ENCODE results near the gene LRRC15.

LRRC15 gene

GRCh38 chr3:194375473-194376240 lies 6.1 kb upstream of the LRRC15 start:
- no peaks in the 10 kb centered on the region for H3K36me3 ChIP-seq (ENCODE audit: control insufficient read depth, insufficient read depth, low read length)
- WGBS, 2 experiments (ENCODE audit: insufficient coverage in 2 of 2) = 49 to 60% methylated on average over 12 of the region's 15 CpGs
- no peak overlapping the region for H3K4me3 ChIP-seq (ENCODE audit: extremely low read depth, insufficient read depth, low read length, poor library complexity, severe bottlenecking)
- H3K27ac ChIP-seq (ENCODE audit: low read depth, low read length, severe bottlenecking) = peak overlapping the region; percentile 57
- H3K9me3 ChIP-seq (ENCODE audit: control insufficient read depth, low read length) = peaks cover 3% of the 10 kb centered on the region
- H3K4me1 ChIP-seq (ENCODE audit: control insufficient read depth, insufficient read depth, low read length, poor library complexity, severe bottlenecking) = peaks cover 6% of the 10 kb centered on the region

GRCh38 chr3:194374935-194375334 lies 5.4 kb upstream of the LRRC15 start:
- WGBS, 2 experiments (ENCODE audit: insufficient coverage in 2 of 2) = 84 to 86% methylated on average over 7 of the region's 10 CpGs
- Histone ChIP-seq H3K9me3 (ENCODE audit: control insufficient read depth, low read length) (peaks cover 3% of the 10 kb centered on the region), H3K36me3 (ENCODE audit: control insufficient read depth, insufficient read depth, low read length) (no peaks in the 10 kb centered on the region), H3K4me1 (ENCODE audit: control insufficient read depth, insufficient read depth, low read length, poor library complexity, severe bottlenecking) (peaks cover 13% of the 10 kb centered on the region), H3K4me3 (ENCODE audit: extremely low read depth, insufficient read depth, low read length, poor library complexity, severe bottlenecking) (no peak overlapping the region), H3K27ac (ENCODE audit: low read depth, low read length, severe bottlenecking) (no peak overlapping the region)

- 65 to 88% methylated on average over 4 to 8 of the region's 8 CpGs for WGBS, 2 experiments (ENCODE audit: insufficient coverage in 2 of 2)
Observed at GRCh38 chr3:194373899-194374298, 4.4 kb upstream of the LRRC15 start.

GRCh38 chr3:194373028-194373427 lies 3.5 kb upstream of the LRRC15 start:
- H3K4me3 ChIP-seq (ENCODE audit: extremely low read depth, insufficient read depth, low read length, poor library complexity, severe bottlenecking) = no peak overlapping the region
- no peaks in the 10 kb centered on the region for H3K36me3 ChIP-seq (ENCODE audit: control insufficient read depth, insufficient read depth, low read length)
- no peak overlapping the region for H3K27ac ChIP-seq (ENCODE audit: low read depth, low read length, severe bottlenecking)
- H3K4me1 ChIP-seq (ENCODE audit: control insufficient read depth, insufficient read depth, low read length, poor library complexity, severe bottlenecking) = peaks cover 32% of the 10 kb centered on the region
- H3K9me3 ChIP-seq (ENCODE audit: control insufficient read depth, low read length) = peaks cover 3% of the 10 kb centered on the region
- 93% methylated on average over 9 to 14 of the region's 14 CpGs for WGBS, 2 experiments (ENCODE audit: insufficient coverage in 2 of 2)

More at GRCh38 chr3:194373899-194374298, 4.4 kb upstream of the LRRC15 start:
- Histone ChIP-seq H3K27ac (ENCODE audit: low read depth, low read length, severe bottlenecking) (no peak overlapping the region), H3K4me1 (ENCODE audit: control insufficient read depth, insufficient read depth, low read length, poor library complexity, severe bottlenecking) (peaks cover 23% of the 10 kb centered on the region), H3K4me3 (ENCODE audit: extremely low read depth, insufficient read depth, low read length, poor library complexity, severe bottlenecking) (no peak overlapping the region), H3K36me3 (ENCODE audit: control insufficient read depth, insufficient read depth, low read length) (no peaks in the 10 kb centered on the region), H3K9me3 (ENCODE audit: control insufficient read depth, low read length) (peaks cover 3% of the 10 kb centered on the region)

GRCh38 chr3:194370753-194371152 lies 1.2 kb upstream of the LRRC15 start:
- WGBS, 2 experiments (ENCODE audit: insufficient coverage in 2 of 2) = 73 to 87% methylated on average over 6 to 9 of the region's 10 CpGs
- no peak overlapping the region for H3K27ac ChIP-seq (ENCODE audit: low read depth, low read length, severe bottlenecking)

GRCh38 chr3:194368918-194369317 lies 625 bp downstream of the LRRC15 start:
- Histone ChIP-seq H3K4me3 (ENCODE audit: extremely low read depth, insufficient read depth, low read length, poor library complexity, severe bottlenecking) (no peak overlapping the region), H3K36me3 (ENCODE audit: control insufficient read depth, insufficient read depth, low read length) (no peaks in the 10 kb centered on the region), H3K4me1 (ENCODE audit: control insufficient read depth, insufficient read depth, low read length, poor library complexity, severe bottlenecking) (peaks cover 47% of the 10 kb centered on the region), H3K27ac (ENCODE audit: low read depth, low read length, severe bottlenecking) (no peak overlapping the region), H3K9me3 (ENCODE audit: control insufficient read depth, low read length) (no peaks in the 10 kb centered on the region)
- 87% methylated on average over 6 of the region's 6 CpGs for WGBS, 2 experiments (ENCODE audit: insufficient coverage in 2 of 2)

More at GRCh38 chr3:194370753-194371152, 1.2 kb upstream of the LRRC15 start:
- no peaks in the 10 kb centered on the region for H3K36me3 ChIP-seq (ENCODE audit: control insufficient read depth, insufficient read depth, low read length)
- no peaks in the 10 kb centered on the region for H3K9me3 ChIP-seq (ENCODE audit: control insufficient read depth, low read length)
- H3K4me1 ChIP-seq (ENCODE audit: control insufficient read depth, insufficient read depth, low read length, poor library complexity, severe bottlenecking) = peaks cover 38% of the 10 kb centered on the region
- no peak overlapping the region for H3K4me3 ChIP-seq (ENCODE audit: extremely low read depth, insufficient read depth, low read length, poor library complexity, severe bottlenecking)

- Histone ChIP-seq H3K4me1 (ENCODE audit: control insufficient read depth, insufficient read depth, low read length, poor library complexity, severe bottlenecking) (peaks cover 47% of the 10 kb centered on the region), H3K9me3 (ENCODE audit: control insufficient read depth, low read length) (no peaks in the 10 kb centered on the region), H3K27ac (ENCODE audit: low read depth, low read length, severe bottlenecking) (no peak overlapping the region), H3K36me3 (ENCODE audit: control insufficient read depth, insufficient read depth, low read length) (no peaks in the 10 kb centered on the region), H3K4me3 (ENCODE audit: extremely low read depth, insufficient read depth, low read length, poor library complexity, severe bottlenecking) (no peak overlapping the region)
- WGBS, 2 experiments (ENCODE audit: insufficient coverage in 2 of 2) = 59 to 73% methylated on average over 15 to 18 of the region's 18 CpGs
Observed at GRCh38 chr3:194367992-194368841, 1.3 kb downstream of the LRRC15 start.

GRCh38 chr3:194365978-194366490 lies 3.5 kb downstream of the LRRC15 start:
- Histone ChIP-seq H3K4me3 (ENCODE audit: extremely low read depth, insufficient read depth, low read length, poor library complexity, severe bottlenecking) (no peak overlapping the region), H3K4me1 (ENCODE audit: control insufficient read depth, insufficient read depth, low read length, poor library complexity, severe bottlenecking) (peaks cover 47% of the 10 kb centered on the region), H3K27ac (ENCODE audit: low read depth, low read length, severe bottlenecking) (no peak overlapping the region), H3K36me3 (ENCODE audit: control insufficient read depth, insufficient read depth, low read length) (no peaks in the 10 kb centered on the region), H3K9me3 (ENCODE audit: control insufficient read depth, low read length) (no peaks in the 10 kb centered on the region)
- WGBS, 2 experiments (ENCODE audit: insufficient coverage in 2 of 2) = 91 to 95% methylated on average over 7 to 11 of the region's 12 CpGs

- Histone ChIP-seq H3K27ac (ENCODE audit: low read depth, low read length, severe bottlenecking) (peak overlapping the region; percentile 82), H3K4me1 (ENCODE audit: control insufficient read depth, insufficient read depth, low read length, poor library complexity, severe bottlenecking) (peaks cover 44% of the 10 kb centered on the region), H3K4me3 (ENCODE audit: extremely low read depth, insufficient read depth, low read length, poor library complexity, severe bottlenecking) (no peak overlapping the region), H3K36me3 (ENCODE audit: control insufficient read depth, insufficient read depth, low read length) (no peaks in the 10 kb centered on the region), H3K9me3 (ENCODE audit: control insufficient read depth, low read length) (no peaks in the 10 kb centered on the region)
- 80 to 100% methylated on average over 3 to 5 of the region's 6 CpGs for WGBS, 2 experiments (ENCODE audit: insufficient coverage in 2 of 2)
Observed at GRCh38 chr3:194365526-194365925, 4.0 kb downstream of the LRRC15 start.

GRCh38 chr3:194364652-194365434 lies 4.7 kb downstream of the LRRC15 start:
- H3K4me1 ChIP-seq (ENCODE audit: control insufficient read depth, insufficient read depth, low read length, poor library complexity, severe bottlenecking) = peaks cover 37% of the 10 kb centered on the region

More at GRCh38 chr3:194364652-194365434, 4.7 kb downstream of the LRRC15 start:
- H3K4me3 ChIP-seq (ENCODE audit: extremely low read depth, insufficient read depth, low read length, poor library complexity, severe bottlenecking) = no peak overlapping the region
- H3K9me3 ChIP-seq (ENCODE audit: control insufficient read depth, low read length) = no peaks in the 10 kb centered on the region
- H3K27ac ChIP-seq (ENCODE audit: low read depth, low read length, severe bottlenecking) = peak overlapping the region; percentile 82
- 33 to 44% methylated on average over 12 to 13 of the region's 20 CpGs for WGBS, 2 experiments (ENCODE audit: insufficient coverage in 2 of 2)
- no peaks in the 10 kb centered on the region for H3K36me3 ChIP-seq (ENCODE audit: control insufficient read depth, insufficient read depth, low read length)

Measured in mesodermal cell (in vitro differentiated cells).